Measurements from ENCODE around the gene SBNO1.
"Not testable (repeated sequence)": the region's sequence is repeated elsewhere in the genome, so short reads cannot be mapped to it uniquely, and the experiment has no call there.

DNA sequence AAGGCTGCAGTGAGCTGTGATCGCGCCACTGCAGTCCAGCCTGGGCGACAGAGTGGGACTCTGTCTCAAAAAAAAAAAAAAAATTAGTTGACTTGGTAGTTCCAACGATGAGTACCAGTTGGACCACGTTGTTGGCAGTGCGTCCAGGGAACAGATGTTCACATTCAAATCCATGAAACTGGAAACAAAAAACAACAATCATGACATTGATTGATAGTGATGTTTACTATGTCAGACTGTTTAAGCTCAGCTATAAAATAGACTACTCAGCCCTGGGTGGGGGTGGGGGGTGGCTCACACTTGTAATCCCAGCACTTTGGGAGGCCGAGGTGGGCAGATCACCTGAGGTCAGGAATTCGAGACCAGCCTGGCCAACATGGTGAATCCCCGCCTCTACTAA, 112.3 kb downstream of the SBNO1 start:
- TF ChIP-seq, protein P1, sequence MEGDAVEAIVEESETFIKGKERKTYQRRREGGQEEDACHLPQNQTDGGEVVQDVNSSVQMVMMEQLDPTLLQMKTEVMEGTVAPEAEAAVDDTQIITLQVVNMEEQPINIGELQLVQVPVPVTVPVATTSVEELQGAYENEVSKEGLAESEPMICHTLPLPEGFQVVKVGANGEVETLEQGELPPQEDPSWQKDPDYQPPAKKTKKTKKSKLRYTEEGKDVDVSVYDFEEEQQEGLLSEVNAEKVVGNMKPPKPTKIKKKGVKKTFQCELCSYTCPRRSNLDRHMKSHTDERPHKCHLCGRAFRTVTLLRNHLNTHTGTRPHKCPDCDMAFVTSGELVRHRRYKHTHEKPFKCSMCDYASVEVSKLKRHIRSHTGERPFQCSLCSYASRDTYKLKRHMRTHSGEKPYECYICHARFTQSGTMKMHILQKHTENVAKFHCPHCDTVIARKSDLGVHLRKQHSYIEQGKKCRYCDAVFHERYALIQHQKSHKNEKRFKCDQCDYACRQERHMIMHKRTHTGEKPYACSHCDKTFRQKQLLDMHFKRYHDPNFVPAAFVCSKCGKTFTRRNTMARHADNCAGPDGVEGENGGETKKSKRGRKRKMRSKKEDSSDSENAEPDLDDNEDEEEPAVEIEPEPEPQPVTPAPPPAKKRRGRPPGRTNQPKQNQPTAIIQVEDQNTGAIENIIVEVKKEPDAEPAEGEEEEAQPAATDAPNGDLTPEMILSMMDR (IDR thresholded peaks at IDR 0.05; ENCODE audit: insufficient read depth, low read length, poor library complexity, severe bottlenecking) = not testable (repeated sequence)
- TF ChIP-seq EZH2phosphoT487 (conservative IDR thresholded peaks at IDR 0.05; ENCODE audit: low read length) = not testable (repeated sequence)
